Cardiac muscle cell (in vitro differentiated cells and primary cell): ENCODE results near the gene TES. TPM values are rescaled to one million over a fixed set of nuclear protein-coding genes. Genes with fewer than 3 reads are reported as not detected.
A peak's percentile ranks its signal among the peaks of the same experiment; 100 is the strongest.

Experiments
- DNase-seq, 2 donors: peaks; one replicate each; pipeline versions ENCODE4 v3.0.0 to v3.0.0-alpha.2; 2010 to 2017; ENCODE audit warnings: low read depth in 1 of 2, low spot score in 1 of 2
- H3K27ac ChIP-seq: fragments of 200-600 bp; sonication (generic); 2 replicates; pipeline ENCODE4 v1.5.1; 2016
- H3K27me3 ChIP-seq: fragments of 200-600 bp; sonication (generic); 2 replicates; pipeline ENCODE4 v1.6.0; 2016; ENCODE audit warnings: control low read depth
- H3K36me3 ChIP-seq: fragments of 200-600 bp; sonication (generic); 2 replicates; pipeline ENCODE4 v1.5.1; 2016; ENCODE audit warnings: control low read depth
- H3K4me1 ChIP-seq: fragments of 200-600 bp; sonication (generic); 2 replicates; pipeline ENCODE4 v1.8.1; 2017; ENCODE audit warnings: low read depth, mild to moderate bottlenecking, mixed run types
- H3K4me3 ChIP-seq: fragments of 200-600 bp; sonication (generic); 2 replicates; pipeline ENCODE4 v1.5.1; 2016; ENCODE audit warnings: mild to moderate bottlenecking
- H3K9me3 ChIP-seq: fragments of 200-600 bp; sonication (generic); 2 replicates; pipeline ENCODE4 v1.5.1; 2017; ENCODE audit warnings: low read depth, mild to moderate bottlenecking, control low read depth
- polyA plus RNA-seq: library from polyadenylated mRNA; unstranded; fragments of >200 nt; fragmentation: Nextera tagmentation; extraction: Ambion mirVana; gene quantifications from 2 replicates; pipeline ENCODE4 v1.2.1, GENCODE V29; 2016
- total RNA-seq: library from RNA; depleted of rRNA; stranded (reverse); fragments of >200 nt; gene quantifications from 2 replicates; pipeline ENCODE4 v1.2.3, GENCODE V29; 2016
- TF ChIP-seq, protein P1 (sequence below): IDR thresholded peaks from 2 replicates; pipeline ENCODE4 v1.5.1; 2012; ENCODE audit warnings: low read depth, mild to moderate bottlenecking, low read length

Gene TES
- total and polyA plus RNA-seq, 2 experiments from 2014 or later, result 13.4 to 29.1 TPM

DNA sequence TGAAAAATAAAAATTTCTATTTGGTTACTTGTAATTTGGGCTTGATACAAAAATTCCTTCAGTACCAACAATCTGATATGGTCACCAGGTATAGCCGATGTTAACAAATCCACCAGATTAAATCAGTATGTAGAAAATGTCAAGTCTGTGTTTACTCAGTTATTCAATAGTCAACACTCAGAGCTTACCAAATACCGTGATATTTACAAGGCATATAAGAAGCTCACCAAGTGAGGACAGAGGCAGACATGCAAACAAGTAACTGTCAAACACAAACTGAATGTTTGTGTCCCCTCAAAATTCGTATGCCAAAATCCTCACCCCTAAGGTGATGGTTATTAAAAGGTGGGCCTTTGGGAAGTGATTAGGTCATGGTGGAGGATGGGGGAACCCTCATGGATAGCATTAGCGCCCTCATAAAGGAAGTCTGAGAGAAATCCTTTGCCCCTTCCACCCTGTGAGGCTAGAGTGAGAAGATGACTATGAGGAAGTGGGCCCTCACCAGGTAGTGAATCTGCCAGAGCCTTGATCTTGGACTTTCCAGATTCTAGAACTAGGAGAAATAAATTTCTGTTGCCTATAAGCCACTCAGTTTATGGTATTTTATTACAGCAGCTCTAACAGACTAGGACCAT lies 63.1 kb downstream of the TES start:
- H3K4me3 ChIP-seq, result no peak overlapping the region
- H3K36me3 ChIP-seq, result no peaks in the 10 kb centered on the region
- H3K27me3 ChIP-seq, result no peaks in the 10 kb centered on the region
- H3K4me1 ChIP-seq, result peaks cover 20% of the 10 kb centered on the region
- DNase-seq, result no peak
- no peak overlapping the region for H3K27ac ChIP-seq
- TF ChIP-seq, protein P1, sequence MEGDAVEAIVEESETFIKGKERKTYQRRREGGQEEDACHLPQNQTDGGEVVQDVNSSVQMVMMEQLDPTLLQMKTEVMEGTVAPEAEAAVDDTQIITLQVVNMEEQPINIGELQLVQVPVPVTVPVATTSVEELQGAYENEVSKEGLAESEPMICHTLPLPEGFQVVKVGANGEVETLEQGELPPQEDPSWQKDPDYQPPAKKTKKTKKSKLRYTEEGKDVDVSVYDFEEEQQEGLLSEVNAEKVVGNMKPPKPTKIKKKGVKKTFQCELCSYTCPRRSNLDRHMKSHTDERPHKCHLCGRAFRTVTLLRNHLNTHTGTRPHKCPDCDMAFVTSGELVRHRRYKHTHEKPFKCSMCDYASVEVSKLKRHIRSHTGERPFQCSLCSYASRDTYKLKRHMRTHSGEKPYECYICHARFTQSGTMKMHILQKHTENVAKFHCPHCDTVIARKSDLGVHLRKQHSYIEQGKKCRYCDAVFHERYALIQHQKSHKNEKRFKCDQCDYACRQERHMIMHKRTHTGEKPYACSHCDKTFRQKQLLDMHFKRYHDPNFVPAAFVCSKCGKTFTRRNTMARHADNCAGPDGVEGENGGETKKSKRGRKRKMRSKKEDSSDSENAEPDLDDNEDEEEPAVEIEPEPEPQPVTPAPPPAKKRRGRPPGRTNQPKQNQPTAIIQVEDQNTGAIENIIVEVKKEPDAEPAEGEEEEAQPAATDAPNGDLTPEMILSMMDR, result no peak
- H3K9me3 ChIP-seq, result no peaks in the 10 kb centered on the region

DNA sequence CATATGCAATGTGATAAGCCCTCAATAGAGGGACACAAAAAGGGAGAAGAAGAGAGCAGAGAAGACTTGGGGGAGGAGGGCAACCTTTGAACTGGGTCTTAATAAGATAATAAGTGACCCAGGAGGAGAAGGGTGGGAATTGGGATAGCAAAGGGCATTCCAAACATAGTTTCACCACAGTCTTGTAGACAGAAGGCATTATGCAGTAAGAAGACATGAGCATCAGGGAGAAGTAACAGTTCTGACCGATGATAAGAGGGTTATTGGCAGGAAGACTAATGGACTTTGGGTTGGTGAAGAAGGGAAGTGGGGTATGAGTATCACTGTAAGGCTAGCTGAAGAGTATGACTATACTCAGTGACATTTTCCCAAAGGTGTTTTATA lies 63.6 kb downstream of the TES start:
- TF ChIP-seq, protein P1, result no peak
- no peak overlapping the region for H3K4me3 ChIP-seq

DNA sequence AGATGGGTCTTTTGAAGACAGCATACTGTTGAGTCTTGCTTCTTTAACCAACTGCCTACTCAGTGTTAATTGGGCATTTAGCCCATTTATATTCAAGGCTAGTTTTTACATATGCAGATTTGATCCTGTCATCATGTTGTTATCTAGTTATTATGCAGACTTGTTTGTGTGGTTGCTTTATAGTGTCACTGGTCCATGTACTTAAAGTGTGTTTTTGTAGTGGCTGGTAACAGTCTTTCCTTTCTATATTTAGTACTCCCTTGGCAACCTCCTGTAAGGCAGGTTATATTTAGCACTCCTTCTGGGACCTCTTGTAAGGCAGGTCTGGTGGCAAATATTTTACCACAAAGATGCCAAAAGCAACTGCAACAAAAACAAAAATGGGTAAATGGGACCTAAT lies 66.7 kb downstream of the TES start:
- Histone ChIP-seq H3K4me1 (peaks cover 17% of the 10 kb centered on the region), H3K36me3 (no peaks in the 10 kb centered on the region), H3K27ac (no peak overlapping the region), H3K9me3 (no peaks in the 10 kb centered on the region), H3K4me3 (no peak overlapping the region), H3K27me3 (no peaks in the 10 kb centered on the region)
- TF ChIP-seq, protein P1, result no peak
- DNase-seq, result peak in 1 of 2 donors; percentile 53

More for the DNA sequence above, 63.6 kb downstream of the TES start:
- Histone ChIP-seq H3K27ac (no peak overlapping the region), H3K4me1 (peaks cover 17% of the 10 kb centered on the region), H3K36me3 (no peaks in the 10 kb centered on the region), H3K27me3 (no peaks in the 10 kb centered on the region), H3K9me3 (no peaks in the 10 kb centered on the region)
- no peak for DNase-seq

DNA sequence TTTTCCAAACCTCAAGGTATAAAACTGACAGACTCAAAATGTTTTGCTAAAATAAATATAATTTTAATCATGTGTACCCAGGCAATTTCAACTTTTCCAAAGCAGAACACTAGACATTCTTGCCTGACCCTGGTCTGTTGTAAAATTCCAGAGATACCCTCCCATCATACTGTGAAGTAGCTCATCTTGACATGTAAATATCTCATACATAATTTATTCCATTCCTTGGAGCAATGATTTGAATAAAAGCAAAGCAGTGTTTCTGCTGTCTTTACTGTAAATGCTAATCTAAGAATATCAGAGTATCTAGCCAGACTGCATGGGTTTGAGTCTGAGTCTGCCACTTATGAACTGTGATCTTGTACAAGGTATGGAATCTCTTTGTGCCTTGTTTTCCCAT lies 68.9 kb downstream of the TES start:
- Histone ChIP-seq H3K27ac (no peak overlapping the region), H3K36me3 (no peaks in the 10 kb centered on the region)
- TF ChIP-seq, protein P1, result no peak

DNA sequence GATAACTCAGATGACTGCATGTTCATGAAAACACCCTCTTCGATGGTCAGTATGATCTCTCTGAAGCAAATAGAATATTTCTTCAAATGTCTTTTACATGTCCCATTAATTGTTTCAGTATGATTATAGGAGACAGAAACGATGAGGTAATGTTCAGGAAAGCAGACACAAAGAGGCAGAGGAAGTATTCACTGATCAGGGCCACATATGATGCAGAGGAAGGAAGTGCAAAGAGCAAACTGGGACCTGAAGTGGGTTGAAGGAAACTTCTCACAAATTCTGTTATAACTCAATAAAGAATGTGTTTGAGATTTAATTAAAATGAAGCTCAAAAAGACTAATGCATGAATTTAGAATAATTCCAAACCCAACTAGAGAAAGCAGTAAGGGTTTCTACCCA lies 70.5 kb downstream of the TES start:
- Histone ChIP-seq H3K36me3 (no peaks in the 10 kb centered on the region), H3K4me3 (no peak overlapping the region), H3K27me3 (no peaks in the 10 kb centered on the region), H3K9me3 (no peaks in the 10 kb centered on the region), H3K27ac (no peak overlapping the region), H3K4me1 (peaks cover 17% of the 10 kb centered on the region)
- DNase-seq, result no peak
- TF ChIP-seq, protein P1, result no peak

More for the DNA sequence above, 68.9 kb downstream of the TES start:
- Histone ChIP-seq H3K4me1 (peaks cover 17% of the 10 kb centered on the region), H3K27me3 (no peaks in the 10 kb centered on the region), H3K9me3 (no peaks in the 10 kb centered on the region), H3K4me3 (no peak overlapping the region)
- no peak for DNase-seq
